Thymus (tissue), 11 donors: ENCODE data around the gene FBXL7. TPM values are rescaled to one million over a fixed set of nuclear protein-coding genes. Genes with fewer than 3 reads are reported as not detected.

Experiments used
- DNase-seq, 9 donors: peaks; one replicate each; pipeline ENCODE4 v3.0.0-alpha.2; 2013; ENCODE audit warnings: low spot score in 9 of 9, low read depth in 6 of 9, missing footprints in 1 of 9
- H3K27ac ChIP-seq, 2 donors: one replicate each; pipeline ENCODE4 v1.5.1; 2013; ENCODE audit warnings: control low read depth in 1 of 2, low read depth in 1 of 2, low read length in 1 of 2, mild to moderate bottlenecking in 1 of 2, moderate library complexity in 1 of 2
- H3K27me3 ChIP-seq, 2 donors: one replicate each; pipeline ENCODE4 v1.5.1; 2013; ENCODE audit warnings: low read length in 1 of 2; ENCODE audit not compliant: control insufficient read depth in 2 of 2, insufficient read depth in 1 of 2
- H3K36me3 ChIP-seq, 2 donors: one replicate each; pipeline ENCODE4 v1.5.1; 2013; ENCODE audit warnings: low read length in 1 of 2, mild to moderate bottlenecking in 1 of 2, moderate library complexity in 1 of 2; ENCODE audit not compliant: control insufficient read depth in 2 of 2, insufficient read depth in 2 of 2
- H3K4me1 ChIP-seq, 2 donors: one replicate each; pipeline ENCODE4 v1.5.1; 2013; ENCODE audit warnings: low read length in 2 of 2; ENCODE audit not compliant: control insufficient read depth in 2 of 2, insufficient read depth in 2 of 2
- H3K4me3 ChIP-seq, 2 donors: one replicate each; pipeline ENCODE4 v1.5.1; 2013; ENCODE audit warnings: low read length in 2 of 2, control low read depth in 1 of 2, mild to moderate bottlenecking in 1 of 2
- H3K9me3 ChIP-seq, 2 donors: one replicate each; pipeline ENCODE4 v1.5.1; 2013; ENCODE audit warnings: low read length in 1 of 2, mild to moderate bottlenecking in 1 of 2; ENCODE audit not compliant: control insufficient read depth in 2 of 2, insufficient read depth in 1 of 2
- WGBS: extraction: QIAGEN DNeasy Blood & Tissue Kit; methylation state at CpG from one replicate; pipeline ENCODE4 v1.1.7; 2013; 5-methylcytosine and 5-hydroxymethylcytosine counted together
- polyA plus RNA-seq: library from polyadenylated mRNA; stranded (reverse); fragments of 200-250 nt; gene quantifications from one replicate; pipeline ENCODE4 v1.2.3, GENCODE V29; 2013
- total RNA-seq: library from RNA; stranded (reverse); fragments of 120-200 nt; gene quantifications from one replicate; pipeline ENCODE4 v1.2.4, GENCODE V29; 2013
- donor health status: healthy.

Gene FBXL7
- total and polyA plus RNA-seq, 2 donors = 0.90 to 2.7 TPM

DNA sequence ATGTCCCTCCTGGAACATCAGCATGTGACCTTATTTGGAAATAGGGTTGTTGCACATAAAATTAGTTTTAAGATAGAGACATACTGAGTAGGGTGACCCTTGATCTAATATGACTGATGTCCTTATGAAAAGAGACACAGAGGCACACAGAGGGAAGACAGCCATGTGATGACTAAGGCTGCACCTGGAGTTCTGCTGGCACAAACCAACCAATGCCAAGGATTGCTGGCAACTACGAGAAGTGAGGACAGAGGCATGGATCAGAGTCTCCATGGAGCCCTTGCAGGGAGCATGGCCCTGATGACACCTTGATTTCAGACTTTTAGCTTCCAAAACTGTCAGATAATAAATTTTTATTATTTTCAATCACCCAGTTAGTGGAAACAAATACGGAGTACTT is 101.9 kb downstream of the FBXL7 start:
- WGBS = 88% methylated on average over 2 of the region's 2 CpGs
- H3K9me3 ChIP-seq = no peaks in the 10 kb centered on the region
- no peak overlapping the region for H3K4me3 ChIP-seq
- no peak overlapping the region for H3K27ac ChIP-seq
- no peak for DNase-seq
- no peaks in the 10 kb centered on the region for H3K4me1 ChIP-seq
- no peaks in the 10 kb centered on the region for H3K36me3 ChIP-seq
- no peaks in the 10 kb centered on the region for H3K27me3 ChIP-seq

DNA sequence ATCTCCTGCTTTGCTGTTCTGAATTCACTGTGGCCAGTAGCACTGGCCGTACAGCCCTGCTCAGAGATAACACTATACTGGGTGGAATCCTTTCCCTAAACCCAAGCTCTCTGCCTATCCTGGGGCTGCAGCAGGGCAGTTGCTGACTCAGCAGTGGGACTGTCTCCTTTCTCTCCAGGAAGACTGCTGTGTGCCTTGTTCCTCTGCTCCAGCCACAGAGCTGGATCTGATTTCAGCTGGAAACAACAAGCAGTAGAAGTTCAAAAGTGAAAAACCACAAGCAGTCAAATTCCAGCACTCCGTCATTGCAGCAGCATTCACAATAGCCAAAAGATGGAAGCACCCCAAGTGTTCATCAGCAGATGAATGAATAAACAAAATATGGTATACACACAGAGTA is 105.0 kb downstream of the FBXL7 start:
- no peak for DNase-seq
- no peaks in the 10 kb centered on the region for H3K27me3 ChIP-seq
- H3K27ac ChIP-seq = no peak overlapping the region
- H3K4me3 ChIP-seq = no peak overlapping the region
- no peaks in the 10 kb centered on the region for H3K4me1 ChIP-seq
- WGBS = 94% methylated on average over 2 of the region's 2 CpGs
- peaks cover 0 to 4% of the 10 kb centered on the region in 2 donors for H3K9me3 ChIP-seq
- no peaks in the 10 kb centered on the region for H3K36me3 ChIP-seq

GRCh38 chr5:15606197-15606596 is 106.2 kb downstream of the FBXL7 start:
- no peaks in the 10 kb centered on the region for H3K36me3 ChIP-seq
- peaks cover 0 to 4% of the 10 kb centered on the region in 2 donors for H3K9me3 ChIP-seq
- no peak overlapping the region for H3K27ac ChIP-seq
- no peaks in the 10 kb centered on the region for H3K27me3 ChIP-seq
- DNase-seq = no peak
- H3K4me3 ChIP-seq = no peak overlapping the region
- no peaks in the 10 kb centered on the region for H3K4me1 ChIP-seq
- 82% methylated on average over 8 of the region's 8 CpGs for WGBS

- Histone ChIP-seq H3K27me3 (no peaks in the 10 kb centered on the region), H3K36me3 (no peaks in the 10 kb centered on the region), H3K4me3 (no peak overlapping the region), H3K4me1 (no peaks in the 10 kb centered on the region), H3K9me3 (peaks cover 0 to 4% of the 10 kb centered on the region in 2 donors), H3K27ac (no peak overlapping the region)
- no peak for DNase-seq
- 80% methylated on average over 2 of the region's 2 CpGs for WGBS
These were observed 107.1 kb downstream of the FBXL7 start for GRCh38 chr5:15607076-15607475.

DNA sequence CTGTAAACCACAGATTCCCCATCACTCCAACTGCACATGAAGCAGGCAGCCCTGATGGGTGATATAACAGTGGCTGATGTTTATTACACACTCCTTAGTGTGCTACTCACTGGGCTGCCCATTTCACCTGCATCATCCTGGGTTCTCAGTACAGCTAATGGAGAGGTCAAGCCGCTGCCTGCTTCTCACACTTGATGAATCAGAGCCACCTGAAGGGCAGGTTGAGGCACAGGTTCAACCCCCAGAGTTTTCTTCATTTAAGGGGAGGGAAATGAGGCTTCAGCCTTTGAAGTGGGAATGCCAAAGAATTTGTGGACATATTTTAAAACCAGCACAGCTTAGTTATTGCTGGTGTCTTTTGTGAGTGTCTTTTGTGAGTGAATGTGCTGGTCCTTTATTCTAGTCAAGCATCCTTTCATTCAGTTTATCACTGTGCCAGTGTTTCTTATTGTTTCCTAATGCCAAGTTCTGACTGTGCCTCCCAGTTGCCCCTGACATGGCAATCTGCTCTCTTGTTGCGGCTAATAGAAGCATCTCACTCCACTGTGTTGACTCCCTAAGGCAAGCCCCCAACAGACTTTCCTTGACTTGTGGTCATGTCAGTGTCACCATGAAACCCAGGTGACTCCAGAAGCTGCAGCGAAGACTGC is 109.2 kb downstream of the FBXL7 start:
- Histone ChIP-seq H3K9me3 (peaks cover 0 to 4% of the 10 kb centered on the region in 2 donors), H3K27me3 (no peaks in the 10 kb centered on the region), H3K4me1 (no peaks in the 10 kb centered on the region), H3K4me3 (no peak overlapping the region), H3K27ac (no peak overlapping the region), H3K36me3 (no peaks in the 10 kb centered on the region)
- 96% methylated on average over 3 of the region's 3 CpGs for WGBS
- DNase-seq = no peak

DNA sequence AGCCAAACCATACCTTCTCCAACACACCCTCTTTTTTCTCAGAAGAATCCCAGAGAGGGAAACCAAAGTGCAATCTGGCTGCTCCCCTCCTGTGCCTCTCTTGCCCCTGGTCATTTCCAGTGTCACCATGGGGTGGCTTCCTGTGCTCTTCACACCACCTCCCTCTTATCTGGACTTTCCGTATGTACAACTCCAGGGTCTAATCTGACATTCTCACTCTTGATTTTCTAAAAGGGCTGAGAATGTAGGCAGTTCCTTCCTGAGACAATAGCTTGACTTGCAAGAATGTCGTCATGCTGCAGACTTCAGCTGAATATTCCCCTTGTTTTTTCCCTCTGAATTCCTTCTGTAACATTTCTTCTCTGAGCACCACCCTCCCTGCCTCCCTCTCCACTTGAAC is 110.2 kb downstream of the FBXL7 start:
- Histone ChIP-seq H3K27me3 (no peaks in the 10 kb centered on the region), H3K4me3 (no peak overlapping the region), H3K36me3 (no peaks in the 10 kb centered on the region), H3K27ac (no peak overlapping the region), H3K9me3 (peaks cover 0 to 4% of the 10 kb centered on the region in 2 donors), H3K4me1 (no peaks in the 10 kb centered on the region)
- DNase-seq = no peak
- WGBS = 91% methylated on average over 2 of the region's 2 CpGs

GRCh38 chr5:15611008-15611407 is 111.0 kb downstream of the FBXL7 start:
- Histone ChIP-seq H3K27me3 (no peaks in the 10 kb centered on the region), H3K27ac (no peak overlapping the region), H3K4me1 (no peaks in the 10 kb centered on the region), H3K9me3 (peaks cover 0 to 4% of the 10 kb centered on the region in 2 donors), H3K36me3 (no peaks in the 10 kb centered on the region), H3K4me3 (no peak overlapping the region)
- no peak for DNase-seq
- WGBS = 96% methylated on average over 2 of the region's 2 CpGs

DNA sequence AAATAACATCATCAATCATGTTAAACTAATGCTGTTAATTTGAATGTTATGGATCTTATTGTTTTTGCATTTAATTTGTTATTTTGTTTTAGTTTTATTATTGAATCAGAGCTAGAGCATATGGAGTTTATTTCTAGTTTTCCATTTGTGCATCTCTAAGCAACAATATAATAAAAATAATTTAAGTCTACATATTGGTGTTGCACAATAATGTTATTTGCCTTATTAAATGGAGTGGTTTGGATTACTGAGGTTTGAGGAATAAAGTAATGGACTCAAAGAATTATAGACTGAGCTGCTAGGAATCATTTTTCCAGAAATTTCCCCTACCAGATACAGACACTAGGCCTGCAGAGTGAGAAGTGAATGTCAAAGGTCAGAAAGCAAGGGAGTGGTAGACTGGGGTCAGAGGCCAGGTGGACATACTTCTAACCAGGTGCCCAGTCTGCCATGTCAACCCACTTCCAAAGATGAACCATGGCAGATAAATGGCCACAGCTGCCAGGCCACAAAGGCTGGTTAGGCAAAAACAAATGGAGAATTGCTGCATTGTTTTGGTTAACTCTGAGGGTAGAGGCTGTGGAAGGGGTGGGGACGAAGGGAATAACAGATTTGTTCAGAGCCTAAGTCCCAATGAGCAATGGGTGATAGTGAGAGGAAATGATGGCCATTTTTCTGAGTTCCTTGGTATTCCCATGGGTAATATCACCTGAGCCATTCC is 113.1 kb downstream of the FBXL7 start:
- WGBS = 72% methylated on average over 1 of the region's 1 CpG
- no peaks in the 10 kb centered on the region for H3K27me3 ChIP-seq

GRCh38 chr5:15614679-15615078 is 114.7 kb downstream of the FBXL7 start:
- H3K4me3 ChIP-seq = no peak overlapping the region
- no peak overlapping the region for H3K27ac ChIP-seq
- H3K9me3 ChIP-seq = no peaks in the 10 kb centered on the region
- no peaks in the 10 kb centered on the region for H3K36me3 ChIP-seq
- WGBS = 92% methylated on average over 4 of the region's 4 CpGs
- H3K4me1 ChIP-seq = no peaks in the 10 kb centered on the region
- no peaks in the 10 kb centered on the region for H3K27me3 ChIP-seq
- DNase-seq = no peak

More for the DNA sequence above, 113.1 kb downstream of the FBXL7 start:
- DNase-seq = no peak
- no peaks in the 10 kb centered on the region for H3K36me3 ChIP-seq
- peaks cover 0 to 4% of the 10 kb centered on the region in 2 donors for H3K9me3 ChIP-seq
- no peaks in the 10 kb centered on the region for H3K4me1 ChIP-seq
- no peak overlapping the region for H3K27ac ChIP-seq
- no peak overlapping the region for H3K4me3 ChIP-seq
